Fibroblast of lung (primary cell): Measurements from ENCODE around the gene CLIC6. TPM values are rescaled to one million over a fixed set of nuclear protein-coding genes. Genes with fewer than 3 reads are reported as not detected.

Source experiments
- DNase-seq, 2 donors: peaks; one replicate each; pipeline versions ENCODE4 v3.0.0 to v3.0.0-alpha.2; 2010; ENCODE audit warnings: low read depth in 2 of 2
- H2AFZ ChIP-seq: 2 replicates; pipeline ENCODE4 v1.5.1; 2012; ENCODE audit warnings: low read length, control low read depth, inconsistent platforms
- H3K27ac ChIP-seq: 2 replicates; pipeline ENCODE4 v1.5.1; 2011; ENCODE audit warnings: low read length, control low read depth; ENCODE audit not compliant: insufficient read depth
- H3K27me3 ChIP-seq: 2 replicates; pipeline ENCODE4 v1.5.1; 2011; ENCODE audit warnings: mild to moderate bottlenecking, low read length; ENCODE audit not compliant: control insufficient read depth, insufficient read depth
- H3K36me3 ChIP-seq: 2 replicates; pipeline ENCODE4 v1.5.1; 2011; ENCODE audit warnings: low read length; ENCODE audit not compliant: control insufficient read depth, insufficient read depth
- H3K4me1 ChIP-seq: 2 replicates; pipeline ENCODE4 v1.5.1; 2011; ENCODE audit warnings: low read length; ENCODE audit not compliant: control insufficient read depth, insufficient read depth; ENCODE audit errors: extremely low read depth
- H3K4me2 ChIP-seq: 2 replicates; pipeline ENCODE4 v1.5.1; 2011; ENCODE audit warnings: low read length, control low read depth; ENCODE audit not compliant: insufficient read depth; ENCODE audit errors: extremely low read depth
- H3K4me3 ChIP-seq, 4 experiments: fragments of 200-600 bp in 1 of 4; sonication (generic) in 1 of 4; replicated peaks in 1 of 4; 2 replicates each; pipeline ENCODE4 v1.5.1; 2011 to 2016; ENCODE audit warnings: low read length in 4 of 4, low read depth in 3 of 4, mild to moderate bottlenecking in 3 of 4, control low read depth in 2 of 4, inconsistent platforms in 1 of 4, mixed read lengths in 1 of 4; ENCODE audit not compliant: insufficient read depth in 1 of 4; ENCODE audit errors: control extremely low read depth in 1 of 4
- H3K79me2 ChIP-seq: 2 replicates; pipeline ENCODE4 v1.5.1; 2012; ENCODE audit warnings: mild to moderate bottlenecking, low read length, inconsistent platforms; ENCODE audit not compliant: control insufficient read depth, insufficient read depth
- H3K9ac ChIP-seq: 2 replicates; pipeline ENCODE4 v1.5.1; 2011; ENCODE audit warnings: mild to moderate bottlenecking, low read length, control low read depth; ENCODE audit not compliant: insufficient read depth
- H3K9me3 ChIP-seq: 2 replicates; pipeline ENCODE4 v1.5.1; 2012; ENCODE audit warnings: low read depth, low read length; ENCODE audit not compliant: control insufficient read depth, insufficient read depth
- H4K20me1 ChIP-seq: 2 replicates; pipeline ENCODE4 v1.5.1; 2011; ENCODE audit warnings: low read length; ENCODE audit not compliant: control insufficient read depth, insufficient read depth; ENCODE audit errors: extremely low read depth
- EZH2 ChIP-seq: IDR thresholded peaks from 2 replicates; pipeline ENCODE4 v1.5.1; 2012; ENCODE audit warnings: low read length, control low read depth, mild to moderate bottlenecking; ENCODE audit errors: missing control alignments
- polyA minus RNA-seq: library from RNA; depleted of rRNA, polyadenylated mRNA; stranded (reverse); fragments of >200 nt; gene quantifications from 2 replicates; pipeline ENCODE4 v1.2.3, GENCODE V29; 2011; ENCODE audit warnings: low replicate concordance
- polyA plus RNA-seq, 2 donors: library from polyadenylated mRNA; depleted of rRNA in 1 of 2; stranded (reverse) in 1 of 2; unstranded in 1 of 2; fragments of >200 nt; gene quantifications; 2 replicates each; pipeline ENCODE4 v1.2.1, GENCODE V29; 2011 to 2012; ENCODE audit warnings: missing spikeins in 1 of 2
- total RNA-seq: library from RNA; depleted of rRNA; stranded (reverse); fragments of >200 nt; gene quantifications from 2 replicates; pipeline ENCODE4 v1.2.1, GENCODE V29; 2014
- TF ChIP-seq, protein P1 (sequence below), 2 donors: IDR thresholded peaks in 1 of 2; conservative IDR thresholded peaks in 1 of 2; 1 replicate in 1 of 2; 2 replicates in 1 of 2; pipeline ENCODE4 v1.5.1; 2011 to 2012; ENCODE audit warnings: low read length in 2 of 2, control low read depth in 1 of 2, inconsistent platforms in 1 of 2, low read depth in 1 of 2, mild to moderate bottlenecking in 1 of 2

CLIC6 gene
- total RNA-seq, result 1.8 and 5.3 TPM in 2 replicates
- polyA plus RNA-seq, result 2.0 and 2.4 TPM in 2 replicates
- polyA plus RNA-seq (2012), result 7.2 and 7.8 TPM in 2 replicates
- polyA minus RNA-seq, result 1.1 and 2.1 TPM in 2 replicates

DNA sequence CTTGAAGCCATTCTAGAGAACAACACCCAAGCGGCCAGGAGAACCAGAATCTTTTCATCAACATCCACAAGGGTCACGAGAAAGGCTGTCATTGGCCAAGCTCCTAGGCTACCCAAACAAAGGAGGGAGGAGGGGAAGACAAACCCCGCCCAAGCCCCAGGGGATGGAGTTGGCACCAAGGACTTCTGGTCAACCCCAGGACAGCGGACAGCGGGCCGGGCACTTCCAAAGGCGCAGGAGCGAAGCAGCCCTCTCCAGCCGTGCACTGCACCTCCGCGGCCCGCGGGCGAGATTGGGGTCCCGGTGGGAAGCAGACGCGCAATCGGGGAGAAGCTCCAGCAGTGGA, at the start of gene CLIC6:
Gene CLIC6 (plus strand): TSS at position 192 of the 346 bp plus-strand sequence. CDS start 395 bp downstream, outside the sequence.
- no peak for TF ChIP-seq EZH2
- TF ChIP-seq, protein P1, sequence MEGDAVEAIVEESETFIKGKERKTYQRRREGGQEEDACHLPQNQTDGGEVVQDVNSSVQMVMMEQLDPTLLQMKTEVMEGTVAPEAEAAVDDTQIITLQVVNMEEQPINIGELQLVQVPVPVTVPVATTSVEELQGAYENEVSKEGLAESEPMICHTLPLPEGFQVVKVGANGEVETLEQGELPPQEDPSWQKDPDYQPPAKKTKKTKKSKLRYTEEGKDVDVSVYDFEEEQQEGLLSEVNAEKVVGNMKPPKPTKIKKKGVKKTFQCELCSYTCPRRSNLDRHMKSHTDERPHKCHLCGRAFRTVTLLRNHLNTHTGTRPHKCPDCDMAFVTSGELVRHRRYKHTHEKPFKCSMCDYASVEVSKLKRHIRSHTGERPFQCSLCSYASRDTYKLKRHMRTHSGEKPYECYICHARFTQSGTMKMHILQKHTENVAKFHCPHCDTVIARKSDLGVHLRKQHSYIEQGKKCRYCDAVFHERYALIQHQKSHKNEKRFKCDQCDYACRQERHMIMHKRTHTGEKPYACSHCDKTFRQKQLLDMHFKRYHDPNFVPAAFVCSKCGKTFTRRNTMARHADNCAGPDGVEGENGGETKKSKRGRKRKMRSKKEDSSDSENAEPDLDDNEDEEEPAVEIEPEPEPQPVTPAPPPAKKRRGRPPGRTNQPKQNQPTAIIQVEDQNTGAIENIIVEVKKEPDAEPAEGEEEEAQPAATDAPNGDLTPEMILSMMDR (conservative IDR thresholded peaks at IDR 0.05 in 1 of 2, IDR thresholded peaks at IDR 0.05 in 1 of 2; ENCODE audit: low read depth in 1 of 2, low read length in 2 of 2), result no peak
- peak within 1 kb of the TSS; percentile 25 for H3K4me2 ChIP-seq

DNA sequence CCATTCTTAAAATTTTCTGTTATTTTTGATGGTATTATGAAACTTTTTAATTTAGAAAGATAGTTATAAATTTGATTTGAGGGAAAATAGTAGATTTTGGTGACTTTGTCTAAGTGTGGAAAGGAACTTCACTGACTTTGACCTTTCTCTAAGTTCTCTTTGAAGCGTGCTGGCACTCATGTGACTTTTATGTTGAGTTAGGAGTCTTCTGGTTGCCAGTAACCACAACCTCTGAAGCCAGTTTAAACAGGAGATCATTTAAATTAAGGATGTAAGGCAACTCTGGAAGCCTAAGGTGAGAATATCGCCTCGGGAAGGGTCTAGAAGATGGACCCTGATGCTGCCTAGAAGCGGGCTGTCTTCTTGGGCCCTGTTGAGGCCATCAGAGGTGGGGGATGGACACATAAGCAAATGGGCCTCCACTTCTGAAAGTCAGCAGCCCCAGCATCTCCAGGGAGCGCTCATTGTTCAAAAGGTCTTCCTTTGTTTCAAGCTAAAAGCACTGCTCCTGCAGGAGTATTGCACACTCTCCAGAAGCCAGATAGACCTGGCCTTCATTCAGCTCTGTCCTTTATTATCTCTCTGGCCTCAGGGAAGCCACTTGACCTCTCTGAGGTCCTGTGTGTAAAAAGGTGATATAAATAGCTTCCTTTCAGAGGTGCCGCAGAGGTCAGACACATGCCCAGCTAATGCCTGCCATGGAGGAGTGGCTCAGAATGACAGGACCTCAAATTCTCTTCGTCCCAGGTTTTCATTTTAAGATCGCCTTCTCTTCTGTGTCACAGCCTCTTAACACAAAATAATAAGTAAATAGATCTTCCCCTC, 48.7 kb upstream of the CLIC6 start:
- H3K4me3 ChIP-seq, result no peak overlapping the region
- H2AFZ ChIP-seq, result no peak overlapping the region
- H3K36me3 ChIP-seq, result no peaks in the 10 kb centered on the region
- no peak overlapping the region for H3K9ac ChIP-seq
- H3K27ac ChIP-seq, result no peak overlapping the region
- H3K79me2 ChIP-seq, result no peaks in the 10 kb centered on the region
- TF ChIP-seq EZH2, result no peak
- TF ChIP-seq, protein P1 (conservative IDR thresholded peaks at IDR 0.05 in 1 of 2, IDR thresholded peaks at IDR 0.05 in 1 of 2; ENCODE audit: low read depth in 1 of 2, low read length in 2 of 2), result no peak
- H3K4me2 ChIP-seq, result no peak overlapping the region
- no peak for DNase-seq
- no peaks in the 10 kb centered on the region for H4K20me1 ChIP-seq
- no peaks in the 10 kb centered on the region for H3K4me1 ChIP-seq
- no peaks in the 10 kb centered on the region for H3K9me3 ChIP-seq
- peaks cover 9% of the 10 kb centered on the region for H3K27me3 ChIP-seq

More for the DNA sequence above, at the start of gene CLIC6:
- H3K9ac ChIP-seq, result peak within 1 kb of the TSS; percentile 7
- peak within 1 kb of the TSS in 2 of 4 experiments; percentile 35 to 59 for H3K4me3 ChIP-seq
- no peaks in the 10 kb centered on the region for H4K20me1 ChIP-seq
- peaks cover 38% of the 10 kb centered on the region for H3K27me3 ChIP-seq
- no peak for DNase-seq
- no peaks in the 10 kb centered on the region for H3K79me2 ChIP-seq
- H3K36me3 ChIP-seq, result no peaks in the 10 kb centered on the region
- no peaks in the 10 kb centered on the region for H3K9me3 ChIP-seq
- no peak within 1 kb of the TSS for H3K27ac ChIP-seq
- no peaks in the 10 kb centered on the region for H3K4me1 ChIP-seq
- H2AFZ ChIP-seq, result no peak within 1 kb of the TSS

DNA sequence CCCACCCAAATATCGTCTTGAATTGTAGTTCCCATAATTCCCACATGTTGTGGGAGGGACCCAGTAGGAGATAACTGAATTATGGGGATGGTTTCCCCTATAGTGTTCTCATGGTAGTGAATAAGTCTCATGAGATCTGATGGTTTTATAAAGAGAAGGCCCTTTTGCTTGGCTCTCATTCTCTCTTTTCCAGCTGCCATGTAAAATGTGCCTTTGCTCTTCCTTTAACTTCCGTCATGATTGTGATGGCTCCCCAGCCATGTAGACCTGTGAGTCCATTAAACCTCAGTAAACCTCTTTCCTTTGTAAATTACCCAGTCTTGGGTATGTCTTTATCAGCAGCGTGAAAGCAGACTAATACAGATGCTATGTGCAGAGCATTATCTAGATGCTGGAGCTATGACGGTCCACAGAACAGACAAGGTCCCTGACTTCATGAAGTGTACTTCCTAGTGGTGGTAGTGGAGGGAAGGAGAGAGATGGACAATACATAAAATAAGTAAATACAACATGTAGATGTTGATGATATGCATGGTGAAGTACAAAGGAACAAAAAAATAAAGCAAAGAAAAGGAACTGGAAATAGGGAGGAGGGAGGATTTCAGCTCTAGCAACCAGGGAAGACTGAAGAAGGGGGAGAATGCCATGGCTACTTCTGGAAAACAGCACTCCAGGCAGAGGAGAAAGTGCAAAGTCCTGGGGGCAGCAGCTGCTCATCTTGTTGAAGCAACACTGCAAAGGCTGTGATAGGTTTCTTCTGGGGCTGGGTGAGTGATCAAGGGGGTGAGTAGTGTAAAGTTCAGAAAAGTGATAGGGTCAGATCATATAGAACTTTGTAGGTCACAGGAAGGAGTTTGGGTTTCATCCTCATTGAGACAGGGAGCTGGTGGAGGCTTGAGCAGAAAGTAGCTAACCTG, 47.1 kb upstream of the CLIC6 start:
- DNase-seq, result no peak
- H3K4me3 ChIP-seq, result no peak overlapping the region
- H3K36me3 ChIP-seq, result no peaks in the 10 kb centered on the region
- H3K9ac ChIP-seq, result no peak overlapping the region
- TF ChIP-seq EZH2, result no peak
- TF ChIP-seq, protein P1 (conservative IDR thresholded peaks at IDR 0.05 in 1 of 2, IDR thresholded peaks at IDR 0.05 in 1 of 2; ENCODE audit: low read depth in 1 of 2, low read length in 2 of 2), result no peak
- no peaks in the 10 kb centered on the region for H3K4me1 ChIP-seq
- H3K27me3 ChIP-seq, result peaks cover 9% of the 10 kb centered on the region
- no peaks in the 10 kb centered on the region for H3K79me2 ChIP-seq
- H3K4me2 ChIP-seq, result no peak overlapping the region
- no peak overlapping the region for H2AFZ ChIP-seq
- H4K20me1 ChIP-seq, result no peaks in the 10 kb centered on the region
- no peak overlapping the region for H3K27ac ChIP-seq
- H3K9me3 ChIP-seq, result no peaks in the 10 kb centered on the region
